K562 (cell line): ENCODE measurements around the gene CDS2. TPM values are rescaled to one million over a fixed set of nuclear protein-coding genes. Genes with fewer than 3 reads are reported as not detected.

Experiments used
- CAMTA2 ChIP-seq: fragments of 250-450 bp; sonication (Bioruptor Pico); conservative IDR thresholded peaks from 2 replicates; pipeline ENCODE4 v1.5.1; 2022
- CHD2 ChIP-seq: IDR thresholded peaks from 2 replicates; pipeline ENCODE4 v1.6.1; 2011; ENCODE audit warnings: low read depth, low read length
- ETV1 ChIP-seq: fragments of 450-650 bp; conservative IDR thresholded peaks from 2 replicates; pipeline ENCODE4 v1.6.1; 2016; ENCODE audit warnings: missing genetic modification characterization, control low read depth, low read depth, missing compliant biosample characterization
- KDM5B ChIP-seq: fragments of 200-600 bp; sonication (generic); IDR thresholded peaks from 2 replicates; pipeline ENCODE4 v1.6.1; 2012; ENCODE audit warnings: low read depth, mild to moderate bottlenecking, moderate library complexity, low read length, control low read depth, inconsistent platforms; ENCODE audit not compliant: insufficient replicate concordance
- NCOR1 ChIP-seq: fragments of 450-650 bp; IDR thresholded peaks from 2 replicates; pipeline ENCODE4 v1.6.1; 2016; ENCODE audit warnings: mild to moderate bottlenecking, moderate library complexity
- SLC30A9 ChIP-seq: fragments of 250-450 bp; sonication (Bioruptor Pico); IDR thresholded peaks from 2 replicates; pipeline ENCODE4 v1.8.0; 2022; ENCODE audit warnings: mild to moderate bottlenecking, moderate library complexity
- SMAD3 ChIP-seq: fragments of 450-650 bp; formaldehyde crosslinking; conservative IDR thresholded peaks from 2 replicates; pipeline ENCODE4 v1.4.0; 2020; ENCODE audit warnings: mild to moderate bottlenecking
- SOX6 ChIP-seq: fragments of 450-650 bp; IDR thresholded peaks from 2 replicates; pipeline ENCODE4 v1.6.1; 2014; ENCODE audit warnings: mild to moderate bottlenecking
- TCFL5 ChIP-seq: fragments of 250-450 bp; sonication (Bioruptor Pico); conservative IDR thresholded peaks from 2 replicates; pipeline ENCODE4 v1.6.1; 2021; ENCODE audit warnings: mild to moderate bottlenecking, moderate library complexity, matching md5 sums
- XRCC5 ChIP-seq: fragments of 200-400 bp; formaldehyde crosslinking; IDR thresholded peaks from 2 replicates; pipeline ENCODE4 v1.6.1; 2017; ENCODE audit warnings: low read depth, mild to moderate bottlenecking, low read length
- ZNF445 ChIP-seq: fragments of 250-450 bp; sonication (Bioruptor Pico); IDR thresholded peaks from 2 replicates; pipeline ENCODE4 v1.4.0; 2020; ENCODE audit warnings: low read depth, mild to moderate bottlenecking, moderate library complexity
- ZNF589 ChIP-seq: fragments of 200-800 bp; sonication (Bioruptor generic); IDR thresholded peaks from 2 replicates; pipeline ENCODE4 v1.6.1; 2016; ENCODE audit warnings: low read depth, missing genetic modification characterization, missing compliant biosample characterization
- ZNF644 ChIP-seq: fragments of 200-800 bp; sonication (Bioruptor generic); IDR thresholded peaks from 2 replicates; pipeline ENCODE4 v1.6.1; 2016; ENCODE audit warnings: low read depth, missing genetic modification characterization, missing compliant biosample characterization
- polyA plus RNA-seq, 8 experiments: library from polyadenylated mRNA; depleted of rRNA in 4 of 8; stranded (reverse) in 5 of 8; unstranded in 3 of 8; fragments of >200 nt; fragmentation: Nextera tagmentation in 2 of 8; fragmentation: Illumina TruSeq in 1 of 8; extraction: Ambion mirVana in 2 of 8; extraction: Trizol in 1 of 8; gene quantifications; 2 replicates each; pipeline versions ENCODE4 v1.2.1 to v1.2.3, GENCODE V29; 2011 to 2014; ENCODE audit warnings: inconsistent platforms in 1 of 8, missing spikeins in 1 of 8
- total RNA-seq, 7 experiments: library from RNA; depleted of rRNA in 6 of 7; stranded (reverse); fragments of >200 nt in 6 of 7; fragmentation: Illumina TruSeq in 2 of 7; extraction: Trizol in 2 of 7; gene quantifications; 2 replicates each; pipeline versions ENCODE4 v1.2.1 to v1.2.3, GENCODE V29; 2011 to 2021; ENCODE audit warnings: low replicate concordance in 1 of 7
- TF ChIP-seq, protein P1 (sequence below): fragments of 200-600 bp; sonication (generic); IDR thresholded peaks from one replicate; pipeline ENCODE4 v1.6.1; 2012; ENCODE audit warnings: mild to moderate bottlenecking, low read depth, low read length, inconsistent platforms
- TF ChIP-seq, protein P2 (sequence below): sonication (generic); formaldehyde crosslinking; IDR thresholded peaks from 2 replicates; pipeline ENCODE4 v1.4.0; 2020; ENCODE audit warnings: mild to moderate bottlenecking, missing genetic modification reagents

CDS2 gene
- total and polyA plus RNA-seq, 9 of the 15 experiments (the other 6 are each of a cell fraction or from before 2014, with no cell fraction given): 6.4 to 46.4 (median 12.2) TPM

DNA sequence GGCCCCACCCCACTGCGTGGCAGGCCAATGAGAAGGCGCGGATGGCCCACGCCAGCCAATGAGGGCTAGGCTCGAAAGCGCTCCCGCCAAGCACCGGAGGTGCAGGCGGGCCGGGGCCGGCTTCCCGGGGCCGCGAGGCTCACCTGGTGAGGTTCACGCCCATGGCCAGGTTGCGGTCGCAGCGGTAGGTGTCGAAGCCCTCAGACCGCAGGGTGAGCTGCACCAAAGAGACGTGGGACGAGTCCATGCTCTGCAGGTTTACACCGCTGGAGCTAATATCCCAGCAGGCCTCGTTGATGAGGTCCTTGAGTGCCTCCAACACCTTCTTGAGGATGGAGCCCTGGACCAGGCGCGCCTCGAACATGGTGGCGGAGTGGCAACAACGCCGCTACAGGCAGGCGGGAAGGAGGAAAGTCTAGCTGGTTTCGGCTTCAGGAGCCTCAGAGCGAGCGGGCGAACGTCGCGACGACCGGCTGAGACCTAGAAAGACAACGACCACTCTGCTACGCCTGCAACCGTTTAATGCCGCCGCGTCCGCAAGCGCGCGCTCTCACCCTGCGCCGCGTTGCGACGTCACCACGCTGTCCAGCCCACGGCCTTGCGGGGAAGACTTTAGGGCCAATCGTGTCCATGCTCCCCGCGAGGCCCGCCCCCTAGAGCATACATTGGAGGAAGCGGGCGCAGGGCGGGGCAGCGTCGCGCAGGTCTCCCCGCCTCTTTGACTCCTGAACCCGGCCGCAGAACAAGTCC lies 7.2 kb upstream of the CDS2 start, which contains the start of gene PCNA (continued):
- TF ChIP-seq TCFL5 (CRISPR knock-in tag) (no peak), CHD2 (peak; percentile 54; the same call in 1 of the 2 replicates), ZNF445 (no peak), CAMTA2 (CRISPR knock-in tag) (no peak), ETV1 (tag) (no peak), XRCC5 (no peak), ZNF589 (CRISPR knock-in tag) (no peak), KDM5B (peak; percentile 93), ZNF644 (tag) (no peak), NCOR1 (0 out of 2 replicates have a peak, but pooled peaks have one; percentile 10), SMAD3 (CRISPR knock-in tag) (no peak), SOX6 (no peak), SLC30A9 (CRISPR knock-in tag) (no peak)
- TF ChIP-seq, protein P1, sequence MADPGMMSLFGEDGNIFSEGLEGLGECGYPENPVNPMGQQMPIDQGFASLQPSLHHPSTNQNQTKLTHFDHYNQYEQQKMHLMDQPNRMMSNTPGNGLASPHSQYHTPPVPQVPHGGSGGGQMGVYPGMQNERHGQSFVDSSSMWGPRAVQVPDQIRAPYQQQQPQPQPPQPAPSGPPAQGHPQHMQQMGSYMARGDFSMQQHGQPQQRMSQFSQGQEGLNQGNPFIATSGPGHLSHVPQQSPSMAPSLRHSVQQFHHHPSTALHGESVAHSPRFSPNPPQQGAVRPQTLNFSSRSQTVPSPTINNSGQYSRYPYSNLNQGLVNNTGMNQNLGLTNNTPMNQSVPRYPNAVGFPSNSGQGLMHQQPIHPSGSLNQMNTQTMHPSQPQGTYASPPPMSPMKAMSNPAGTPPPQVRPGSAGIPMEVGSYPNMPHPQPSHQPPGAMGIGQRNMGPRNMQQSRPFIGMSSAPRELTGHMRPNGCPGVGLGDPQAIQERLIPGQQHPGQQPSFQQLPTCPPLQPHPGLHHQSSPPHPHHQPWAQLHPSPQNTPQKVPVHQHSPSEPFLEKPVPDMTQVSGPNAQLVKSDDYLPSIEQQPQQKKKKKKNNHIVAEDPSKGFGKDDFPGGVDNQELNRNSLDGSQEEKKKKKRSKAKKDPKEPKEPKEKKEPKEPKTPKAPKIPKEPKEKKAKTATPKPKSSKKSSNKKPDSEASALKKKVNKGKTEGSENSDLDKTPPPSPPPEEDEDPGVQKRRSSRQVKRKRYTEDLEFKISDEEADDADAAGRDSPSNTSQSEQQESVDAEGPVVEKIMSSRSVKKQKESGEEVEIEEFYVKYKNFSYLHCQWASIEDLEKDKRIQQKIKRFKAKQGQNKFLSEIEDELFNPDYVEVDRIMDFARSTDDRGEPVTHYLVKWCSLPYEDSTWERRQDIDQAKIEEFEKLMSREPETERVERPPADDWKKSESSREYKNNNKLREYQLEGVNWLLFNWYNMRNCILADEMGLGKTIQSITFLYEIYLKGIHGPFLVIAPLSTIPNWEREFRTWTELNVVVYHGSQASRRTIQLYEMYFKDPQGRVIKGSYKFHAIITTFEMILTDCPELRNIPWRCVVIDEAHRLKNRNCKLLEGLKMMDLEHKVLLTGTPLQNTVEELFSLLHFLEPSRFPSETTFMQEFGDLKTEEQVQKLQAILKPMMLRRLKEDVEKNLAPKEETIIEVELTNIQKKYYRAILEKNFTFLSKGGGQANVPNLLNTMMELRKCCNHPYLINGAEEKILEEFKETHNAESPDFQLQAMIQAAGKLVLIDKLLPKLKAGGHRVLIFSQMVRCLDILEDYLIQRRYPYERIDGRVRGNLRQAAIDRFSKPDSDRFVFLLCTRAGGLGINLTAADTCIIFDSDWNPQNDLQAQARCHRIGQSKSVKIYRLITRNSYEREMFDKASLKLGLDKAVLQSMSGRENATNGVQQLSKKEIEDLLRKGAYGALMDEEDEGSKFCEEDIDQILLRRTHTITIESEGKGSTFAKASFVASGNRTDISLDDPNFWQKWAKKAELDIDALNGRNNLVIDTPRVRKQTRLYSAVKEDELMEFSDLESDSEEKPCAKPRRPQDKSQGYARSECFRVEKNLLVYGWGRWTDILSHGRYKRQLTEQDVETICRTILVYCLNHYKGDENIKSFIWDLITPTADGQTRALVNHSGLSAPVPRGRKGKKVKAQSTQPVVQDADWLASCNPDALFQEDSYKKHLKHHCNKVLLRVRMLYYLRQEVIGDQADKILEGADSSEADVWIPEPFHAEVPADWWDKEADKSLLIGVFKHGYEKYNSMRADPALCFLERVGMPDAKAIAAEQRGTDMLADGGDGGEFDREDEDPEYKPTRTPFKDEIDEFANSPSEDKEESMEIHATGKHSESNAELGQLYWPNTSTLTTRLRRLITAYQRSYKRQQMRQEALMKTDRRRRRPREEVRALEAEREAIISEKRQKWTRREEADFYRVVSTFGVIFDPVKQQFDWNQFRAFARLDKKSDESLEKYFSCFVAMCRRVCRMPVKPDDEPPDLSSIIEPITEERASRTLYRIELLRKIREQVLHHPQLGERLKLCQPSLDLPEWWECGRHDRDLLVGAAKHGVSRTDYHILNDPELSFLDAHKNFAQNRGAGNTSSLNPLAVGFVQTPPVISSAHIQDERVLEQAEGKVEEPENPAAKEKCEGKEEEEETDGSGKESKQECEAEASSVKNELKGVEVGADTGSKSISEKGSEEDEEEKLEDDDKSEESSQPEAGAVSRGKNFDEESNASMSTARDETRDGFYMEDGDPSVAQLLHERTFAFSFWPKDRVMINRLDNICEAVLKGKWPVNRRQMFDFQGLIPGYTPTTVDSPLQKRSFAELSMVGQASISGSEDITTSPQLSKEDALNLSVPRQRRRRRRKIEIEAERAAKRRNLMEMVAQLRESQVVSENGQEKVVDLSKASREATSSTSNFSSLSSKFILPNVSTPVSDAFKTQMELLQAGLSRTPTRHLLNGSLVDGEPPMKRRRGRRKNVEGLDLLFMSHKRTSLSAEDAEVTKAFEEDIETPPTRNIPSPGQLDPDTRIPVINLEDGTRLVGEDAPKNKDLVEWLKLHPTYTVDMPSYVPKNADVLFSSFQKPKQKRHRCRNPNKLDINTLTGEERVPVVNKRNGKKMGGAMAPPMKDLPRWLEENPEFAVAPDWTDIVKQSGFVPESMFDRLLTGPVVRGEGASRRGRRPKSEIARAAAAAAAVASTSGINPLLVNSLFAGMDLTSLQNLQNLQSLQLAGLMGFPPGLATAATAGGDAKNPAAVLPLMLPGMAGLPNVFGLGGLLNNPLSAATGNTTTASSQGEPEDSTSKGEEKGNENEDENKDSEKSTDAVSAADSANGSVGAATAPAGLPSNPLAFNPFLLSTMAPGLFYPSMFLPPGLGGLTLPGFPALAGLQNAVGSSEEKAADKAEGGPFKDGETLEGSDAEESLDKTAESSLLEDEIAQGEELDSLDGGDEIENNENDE: no peak
- TF ChIP-seq, protein P2, sequence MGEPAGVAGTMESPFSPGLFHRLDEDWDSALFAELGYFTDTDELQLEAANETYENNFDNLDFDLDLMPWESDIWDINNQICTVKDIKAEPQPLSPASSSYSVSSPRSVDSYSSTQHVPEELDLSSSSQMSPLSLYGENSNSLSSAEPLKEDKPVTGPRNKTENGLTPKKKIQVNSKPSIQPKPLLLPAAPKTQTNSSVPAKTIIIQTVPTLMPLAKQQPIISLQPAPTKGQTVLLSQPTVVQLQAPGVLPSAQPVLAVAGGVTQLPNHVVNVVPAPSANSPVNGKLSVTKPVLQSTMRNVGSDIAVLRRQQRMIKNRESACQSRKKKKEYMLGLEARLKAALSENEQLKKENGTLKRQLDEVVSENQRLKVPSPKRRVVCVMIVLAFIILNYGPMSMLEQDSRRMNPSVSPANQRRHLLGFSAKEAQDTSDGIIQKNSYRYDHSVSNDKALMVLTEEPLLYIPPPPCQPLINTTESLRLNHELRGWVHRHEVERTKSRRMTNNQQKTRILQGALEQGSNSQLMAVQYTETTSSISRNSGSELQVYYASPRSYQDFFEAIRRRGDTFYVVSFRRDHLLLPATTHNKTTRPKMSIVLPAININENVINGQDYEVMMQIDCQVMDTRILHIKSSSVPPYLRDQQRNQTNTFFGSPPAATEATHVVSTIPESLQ: peak; percentile 100
